DND-41 (cell line): Measurements from ENCODE around the gene ACSS1.

Experiments
- ATAC-seq: fragments of 200-7000 bp; cut with Tn5 transposase; 3 replicates; pipeline ENCODE4 v1.9.1; 2021; ENCODE audit warnings: low read depth; ENCODE audit not compliant: insufficient read depth
- DNase-seq: peaks from one replicate; pipeline ENCODE4 v3.0.0-alpha.2; 2020
- H2AFZ ChIP-seq: 2 replicates; pipeline ENCODE4 v1.6.0; 2012; ENCODE audit warnings: low read depth, low read length
- H3K27ac ChIP-seq: 2 replicates; pipeline ENCODE4 v1.5.1; 2012; ENCODE audit warnings: low read length, inconsistent platforms
- H3K27me3 ChIP-seq: fragments of 200-600 bp; sonication (generic); 2 replicates; pipeline ENCODE4 v1.6.0; 2012; ENCODE audit warnings: low read length, mild to moderate bottlenecking, inconsistent platforms; ENCODE audit not compliant: insufficient read depth, poor library complexity
- H3K36me3 ChIP-seq: 2 replicates; pipeline ENCODE4 v1.5.1; 2012; ENCODE audit warnings: low read length, inconsistent platforms; ENCODE audit not compliant: insufficient read depth
- H3K4me1 ChIP-seq: 2 replicates; pipeline ENCODE4 v1.5.1; 2012; ENCODE audit warnings: mild to moderate bottlenecking, low read length; ENCODE audit not compliant: insufficient read depth
- H3K4me2 ChIP-seq: 2 replicates; pipeline ENCODE4 v1.6.0; 2012; ENCODE audit warnings: mild to moderate bottlenecking, moderate library complexity, low read length, inconsistent platforms; ENCODE audit not compliant: insufficient read depth
- H3K4me3 ChIP-seq, 2 experiments: fragments of 200-600 bp in 1 of 2; shearing (Covaris generic) in 1 of 2; 2 replicates each; pipeline ENCODE4 v1.5.1; 2012 to 2016; ENCODE audit warnings: inconsistent platforms in 2 of 2, low read length in 2 of 2, mild to moderate bottlenecking in 2 of 2, low read depth in 1 of 2, moderate library complexity in 1 of 2
- H3K79me2 ChIP-seq: 2 replicates; pipeline ENCODE4 v1.6.0; 2012; ENCODE audit warnings: low read length, inconsistent platforms; ENCODE audit not compliant: insufficient read depth
- H3K9ac ChIP-seq: 2 replicates; pipeline ENCODE4 v1.6.0; 2012; ENCODE audit warnings: low read depth, mild to moderate bottlenecking, inconsistent platforms, low read length, moderate library complexity
- H3K9me3 ChIP-seq: 2 replicates; pipeline ENCODE4 v1.5.1; 2012; ENCODE audit warnings: low read length, moderate library complexity, mild to moderate bottlenecking, inconsistent platforms; ENCODE audit not compliant: insufficient read depth, severe bottlenecking
- H4K20me1 ChIP-seq: 2 replicates; pipeline ENCODE4 v1.6.0; 2012; ENCODE audit warnings: low read length; ENCODE audit not compliant: insufficient read depth
- EZH2 ChIP-seq: IDR thresholded peaks from 3 replicates; pipeline ENCODE4 v1.6.1; 2012; ENCODE audit warnings: borderline replicate concordance, low read depth, mild to moderate bottlenecking, moderate library complexity, low read length, inconsistent platforms; ENCODE audit not compliant: severe bottlenecking
- TF ChIP-seq, protein P1 (sequence below): IDR thresholded peaks from 2 replicates; pipeline ENCODE4 v1.5.1; 2012; ENCODE audit warnings: borderline replicate concordance, low read length, moderate library complexity, mild to moderate bottlenecking; ENCODE audit not compliant: poor library complexity, severe bottlenecking; ENCODE audit errors: extremely low read depth

The ACSS1 gene

DNA sequence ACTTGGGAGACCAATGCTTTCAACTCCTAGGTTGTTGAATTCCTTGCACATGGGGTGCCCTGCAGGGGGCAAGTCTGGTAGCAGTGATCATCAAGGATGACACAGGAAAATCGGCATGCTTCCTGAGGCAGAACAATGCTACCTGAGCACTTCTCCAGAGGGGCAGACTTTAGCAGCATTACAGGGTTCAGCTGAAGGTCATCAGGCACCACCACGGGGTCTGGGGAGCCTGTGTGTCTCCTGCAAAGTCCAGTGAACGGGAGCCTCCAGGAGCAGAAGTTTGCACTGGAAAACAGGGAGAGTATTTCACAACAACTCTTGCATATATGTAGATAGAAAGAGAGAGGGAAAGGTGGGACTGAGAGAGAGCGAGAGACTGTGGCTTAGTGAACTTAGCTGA is 13.8 kb upstream of the ACSS1 start:
- no peak for ATAC-seq

DNA sequence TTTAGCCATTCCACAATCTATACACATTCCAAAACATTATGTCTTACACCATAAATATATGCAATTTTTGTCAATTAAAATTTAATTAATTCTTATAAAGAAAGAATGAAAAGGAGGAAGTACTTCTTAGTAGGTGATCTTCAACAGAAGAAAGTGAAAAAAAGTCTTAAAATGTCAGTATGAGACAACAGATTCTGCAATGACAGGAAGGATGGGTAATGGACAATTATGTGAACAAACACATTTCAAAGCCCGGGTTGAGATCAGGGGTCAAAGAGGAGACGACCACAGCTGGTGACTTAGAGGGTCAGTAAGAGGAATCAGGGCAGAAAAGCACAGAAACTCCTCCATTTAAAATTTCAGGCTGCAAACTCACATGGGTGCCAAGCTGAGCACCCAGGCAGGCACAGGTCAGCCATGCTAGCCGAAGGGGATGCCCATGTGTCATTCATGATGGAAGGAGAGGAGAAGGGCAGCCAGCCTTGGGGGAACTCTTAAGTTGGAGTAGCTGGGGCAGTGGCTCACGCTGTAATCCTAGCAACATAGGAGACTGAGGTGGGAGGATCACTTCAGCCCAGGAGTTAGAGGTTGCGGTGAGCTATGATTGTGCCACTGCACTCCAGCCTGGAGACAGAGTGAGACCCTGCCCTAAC is 13.0 kb upstream of the ACSS1 start:
- H3K79me2 ChIP-seq, result no peaks in the 10 kb centered on the region
- H3K9me3 ChIP-seq, result no peaks in the 10 kb centered on the region
- no peaks in the 10 kb centered on the region for H3K27me3 ChIP-seq
- H3K4me3 ChIP-seq, result no peak overlapping the region
- H3K36me3 ChIP-seq, result no peaks in the 10 kb centered on the region
- H3K9ac ChIP-seq, result no peak overlapping the region
- no peaks in the 10 kb centered on the region; the same call in 1 of the 2 replicates for H4K20me1 ChIP-seq
- no peak overlapping the region for H3K27ac ChIP-seq
- H3K4me1 ChIP-seq, result no peaks in the 10 kb centered on the region
- DNase-seq (no peak), ATAC-seq (no peak)
- no peak overlapping the region for H3K4me2 ChIP-seq
- H2AFZ ChIP-seq, result no peak overlapping the region
- TF ChIP-seq EZH2, result no peak
- TF ChIP-seq, protein P1, sequence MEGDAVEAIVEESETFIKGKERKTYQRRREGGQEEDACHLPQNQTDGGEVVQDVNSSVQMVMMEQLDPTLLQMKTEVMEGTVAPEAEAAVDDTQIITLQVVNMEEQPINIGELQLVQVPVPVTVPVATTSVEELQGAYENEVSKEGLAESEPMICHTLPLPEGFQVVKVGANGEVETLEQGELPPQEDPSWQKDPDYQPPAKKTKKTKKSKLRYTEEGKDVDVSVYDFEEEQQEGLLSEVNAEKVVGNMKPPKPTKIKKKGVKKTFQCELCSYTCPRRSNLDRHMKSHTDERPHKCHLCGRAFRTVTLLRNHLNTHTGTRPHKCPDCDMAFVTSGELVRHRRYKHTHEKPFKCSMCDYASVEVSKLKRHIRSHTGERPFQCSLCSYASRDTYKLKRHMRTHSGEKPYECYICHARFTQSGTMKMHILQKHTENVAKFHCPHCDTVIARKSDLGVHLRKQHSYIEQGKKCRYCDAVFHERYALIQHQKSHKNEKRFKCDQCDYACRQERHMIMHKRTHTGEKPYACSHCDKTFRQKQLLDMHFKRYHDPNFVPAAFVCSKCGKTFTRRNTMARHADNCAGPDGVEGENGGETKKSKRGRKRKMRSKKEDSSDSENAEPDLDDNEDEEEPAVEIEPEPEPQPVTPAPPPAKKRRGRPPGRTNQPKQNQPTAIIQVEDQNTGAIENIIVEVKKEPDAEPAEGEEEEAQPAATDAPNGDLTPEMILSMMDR, result no peak

More for the DNA sequence above, 13.8 kb upstream of the ACSS1 start:
- Histone ChIP-seq H3K9me3 (no peaks in the 10 kb centered on the region), H2AFZ (no peak overlapping the region), H4K20me1 (no peaks in the 10 kb centered on the region; the same call in 1 of the 2 replicates), H3K9ac (no peak overlapping the region), H3K79me2 (no peaks in the 10 kb centered on the region), H3K4me2 (no peak overlapping the region), H3K27ac (no peak overlapping the region), H3K27me3 (no peaks in the 10 kb centered on the region), H3K36me3 (no peaks in the 10 kb centered on the region), H3K4me1 (peaks cover 3% of the 10 kb centered on the region; the same call in 1 of the 2 replicates), H3K4me3 (no peak overlapping the region)
- no peak for DNase-seq
- TF ChIP-seq EZH2, result no peak
- TF ChIP-seq, protein P1, result no peak

DNA sequence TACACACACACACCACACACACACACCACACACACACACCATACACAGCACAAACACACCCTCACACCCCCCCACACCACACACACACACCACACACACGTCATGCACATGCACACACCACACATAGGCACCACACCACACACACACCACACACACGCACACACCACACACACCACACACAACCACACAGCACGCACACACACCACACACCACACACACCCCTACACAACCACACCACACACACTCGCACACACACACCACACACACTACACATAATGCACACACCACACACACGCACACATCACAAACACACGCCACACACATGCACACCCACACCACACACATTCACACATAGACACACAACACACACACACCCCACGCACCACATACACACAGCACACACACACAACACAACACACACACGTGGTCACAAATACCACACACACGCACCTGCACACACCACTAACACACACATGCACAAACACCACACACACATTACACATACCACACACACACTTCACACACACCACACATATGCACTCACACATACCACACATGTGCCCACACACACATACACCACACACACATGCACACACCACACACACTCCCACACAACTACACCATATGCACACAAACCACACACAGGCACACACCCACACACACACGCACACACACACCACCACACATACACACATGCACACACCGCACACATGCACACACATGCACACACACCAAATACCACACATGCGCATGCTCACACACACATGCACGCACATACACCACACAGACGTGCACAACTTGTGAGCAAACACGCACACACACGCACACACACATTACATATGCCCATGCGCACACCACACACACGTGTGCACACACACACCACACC is 9.4 kb upstream of the ACSS1 start:
- Histone ChIP-seq H3K79me2 (no peaks in the 10 kb centered on the region), H4K20me1 (no peaks in the 10 kb centered on the region; the same call in 1 of the 2 replicates), H2AFZ (no peak overlapping the region), H3K9ac (no peak overlapping the region), H3K9me3 (no peaks in the 10 kb centered on the region), H3K4me2 (no peak overlapping the region), H3K36me3 (no peaks in the 10 kb centered on the region), H3K27me3 (no peaks in the 10 kb centered on the region), H3K4me3 (no peak overlapping the region), H3K4me1 (no peaks in the 10 kb centered on the region), H3K27ac (no peak overlapping the region)
- ATAC-seq (no peak), DNase-seq (no peak)
- TF ChIP-seq, protein P1, result no peak
- TF ChIP-seq EZH2, result no peak
